Right cardiac atrium (tissue), 5 donors: Measurements from ENCODE around the gene UFD1. TPM values are rescaled to one million over a fixed set of nuclear protein-coding genes. Genes with fewer than 3 reads are reported as not detected.

Experiments used
- ATAC-seq, 2 donors: fragments of 200-7000 bp; cut with Tn5 transposase; one replicate each; pipeline versions ENCODE4 v1.8.0 to v1.9.1; 2020; ENCODE audit warnings: moderate library complexity in 2 of 2, mild to moderate bottlenecking in 1 of 2
- DNase-seq, 3 donors: peaks; one replicate each; pipeline ENCODE4 v3.0.0-alpha.2; 2020
- H3K27ac ChIP-seq: one replicate; pipeline ENCODE4 v1.5.1; 2013; ENCODE audit warnings: mild to moderate bottlenecking, low read length, control low read depth, moderate library complexity
- H3K27me3 ChIP-seq: one replicate; pipeline ENCODE4 v1.6.1; 2013; ENCODE audit not compliant: control insufficient read depth, insufficient read depth
- H3K4me1 ChIP-seq: one replicate; pipeline ENCODE4 v1.6.1; 2013; ENCODE audit warnings: low read length; ENCODE audit not compliant: control insufficient read depth, insufficient read depth
- H3K4me3 ChIP-seq: one replicate; pipeline ENCODE4 v1.5.1; 2013; ENCODE audit warnings: low read length, control low read depth
- H3K9me3 ChIP-seq: one replicate; pipeline ENCODE4 v1.6.1; 2013; ENCODE audit warnings: low read length; ENCODE audit not compliant: control insufficient read depth
- WGBS: extraction: QIAGEN DNeasy Blood & Tissue Kit; methylation state at CpG from one replicate; pipeline ENCODE4 v1.1.7; 2013; 5-methylcytosine and 5-hydroxymethylcytosine counted together
- intact Hi-C, 4 donors: fragments of 100-400 bp; cut with DNase I; formaldehyde crosslinking; loops; one replicate each; pipeline versions ENCODE4 v1.11.0 to v1.14.0; 2022 to 2023
- polyA plus RNA-seq: library from polyadenylated mRNA; stranded (reverse); fragments of 200-250 nt; gene quantifications from one replicate; pipeline ENCODE4 v1.2.3, GENCODE V29; 2013
- total RNA-seq, 4 donors: library from RNA; stranded (reverse); fragmentation: NEBNext Ultra II Directional; extraction: Animal tissue kit (Norgen Biotek cat#: 25700); gene quantifications; one replicate each; pipeline ENCODE4 v1.2.1, GENCODE V29; 2021
- donor health status: healthy with polysubstance abuse.
- donor health status: DM: no; HTN: yes; CAD: no.
- donor health status: DM: no; HTN: no; CAD: no.
- donor health status: DM: no; HTN: yes; CAD: no; lungs with severe emphysema.
- donor health status: DM: yes; HTN: yes; CAD: no.

UFD1 gene
- total and polyA plus RNA-seq, 5 donors = 34.7 to 58.1 (median 44.3) TPM

DNA sequence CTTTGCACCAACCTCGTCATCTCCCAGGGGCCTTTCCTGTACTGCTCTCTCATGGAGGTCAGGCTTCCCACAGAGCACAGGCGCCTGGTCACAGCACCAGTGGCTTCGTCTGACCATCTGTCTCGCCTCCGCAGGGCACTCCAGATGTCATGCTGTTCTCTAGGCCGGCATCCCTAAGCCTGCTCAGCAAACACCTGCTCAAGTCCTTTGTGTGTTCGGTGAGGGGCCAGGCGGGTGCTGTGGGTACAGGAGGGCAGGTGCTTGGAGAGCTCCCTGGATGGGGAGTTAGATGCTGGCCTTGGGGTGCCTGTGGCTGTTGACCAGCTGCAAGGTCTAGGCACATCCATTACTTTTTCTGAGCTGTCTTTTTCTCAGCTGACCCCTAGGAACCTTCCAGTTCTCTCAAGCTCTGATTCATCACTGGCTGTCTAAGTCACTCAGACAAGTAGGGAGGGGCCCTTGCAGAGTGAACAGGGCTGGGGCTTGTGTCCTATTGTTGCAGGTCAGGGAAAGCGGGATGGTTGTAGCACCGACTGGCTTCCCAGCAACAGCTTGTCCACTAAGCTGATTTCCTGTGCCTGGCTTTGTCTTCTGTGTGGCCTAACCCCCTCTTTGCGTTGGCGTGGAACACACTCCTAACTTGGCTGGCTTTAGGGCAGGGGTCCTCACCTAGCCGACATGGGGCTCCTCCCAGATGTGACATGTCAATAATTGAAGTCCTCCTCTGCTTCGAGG, 36.0 kb upstream of the UFD1 start:
- Histone ChIP-seq H3K27me3 (no peaks in the 10 kb centered on the region), H3K4me3 (no peak overlapping the region), H3K4me1 (no peaks in the 10 kb centered on the region), H3K9me3 (no peaks in the 10 kb centered on the region), H3K27ac (no peak overlapping the region)
- ATAC-seq (no peak), DNase-seq (no peak)
- 89% methylated on average over 14 of the region's 14 CpGs for WGBS
- intact Hi-C loops = no loop called here

- no peak for DNase-seq
- no peak for ATAC-seq
- H3K9me3 ChIP-seq = no peaks in the 10 kb centered on the region
- no peaks in the 10 kb centered on the region for H3K4me1 ChIP-seq
- H3K27ac ChIP-seq = no peak overlapping the region
- intact Hi-C loops = no loop called here
- H3K4me3 ChIP-seq = no peak overlapping the region
- 64% methylated on average over 2 of the region's 2 CpGs for WGBS
- H3K27me3 ChIP-seq = no peaks in the 10 kb centered on the region
These were observed 34.8 kb upstream of the UFD1 start for GRCh38 chr22:19513823-19514222.

DNA sequence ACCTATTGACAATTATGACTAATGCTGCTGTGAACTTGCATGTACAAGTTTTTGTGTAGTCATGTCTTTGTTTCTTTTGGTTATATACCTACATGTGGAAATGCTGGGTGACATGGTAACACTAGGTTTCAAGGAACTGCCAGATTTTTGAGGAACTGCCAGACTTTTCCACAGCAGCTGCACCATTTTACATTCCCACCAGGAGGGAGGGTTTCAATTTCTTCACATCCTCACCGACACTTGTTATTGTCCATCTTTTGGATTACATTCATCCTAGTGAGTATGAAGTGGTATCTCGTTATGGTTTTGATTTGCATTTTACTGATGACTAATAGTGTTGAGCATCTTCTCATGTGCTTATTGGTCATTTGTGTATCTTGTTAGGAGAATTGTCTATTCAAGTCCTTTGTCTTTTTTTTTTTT, 31.9 kb upstream of the UFD1 start:
- intact Hi-C loops = no loop called here
- DNase-seq (no peak), ATAC-seq (no peak)
- H3K27ac ChIP-seq = no peak overlapping the region
- H3K27me3 ChIP-seq = no peaks in the 10 kb centered on the region
- no peak overlapping the region for H3K4me3 ChIP-seq
- no peaks in the 10 kb centered on the region for H3K4me1 ChIP-seq
- H3K9me3 ChIP-seq = no peaks in the 10 kb centered on the region
- 94% methylated on average over 2 of the region's 2 CpGs for WGBS

- Histone ChIP-seq H3K4me3 (no peak overlapping the region), H3K4me1 (no peaks in the 10 kb centered on the region), H3K9me3 (no peaks in the 10 kb centered on the region), H3K27ac (no peak overlapping the region), H3K27me3 (no peaks in the 10 kb centered on the region)
- intact Hi-C loops = no loop called here
- no peak for DNase-seq
- 98% methylated on average over 2 of the region's 2 CpGs for WGBS
- no peak for ATAC-seq
These were observed 30.9 kb upstream of the UFD1 start for GRCh38 chr22:19509923-19510322.

- no peak for ATAC-seq
- 70% methylated on average over 3 of the region's 3 CpGs for whole genome bisulfite sequencing
- Histone ChIP-seq H3K4me1 (no peaks in the 10 kb centered on the region), H3K9me3 (no peaks in the 10 kb centered on the region), H3K27ac (no peak overlapping the region), H3K27me3 (no peaks in the 10 kb centered on the region), H3K4me3 (no peak overlapping the region)
- intact Hi-C loops = no loop called here
- no peak for DNase-seq
These were observed 30.2 kb upstream of the UFD1 start for GRCh38 chr22:19509191-19509590.

DNA sequence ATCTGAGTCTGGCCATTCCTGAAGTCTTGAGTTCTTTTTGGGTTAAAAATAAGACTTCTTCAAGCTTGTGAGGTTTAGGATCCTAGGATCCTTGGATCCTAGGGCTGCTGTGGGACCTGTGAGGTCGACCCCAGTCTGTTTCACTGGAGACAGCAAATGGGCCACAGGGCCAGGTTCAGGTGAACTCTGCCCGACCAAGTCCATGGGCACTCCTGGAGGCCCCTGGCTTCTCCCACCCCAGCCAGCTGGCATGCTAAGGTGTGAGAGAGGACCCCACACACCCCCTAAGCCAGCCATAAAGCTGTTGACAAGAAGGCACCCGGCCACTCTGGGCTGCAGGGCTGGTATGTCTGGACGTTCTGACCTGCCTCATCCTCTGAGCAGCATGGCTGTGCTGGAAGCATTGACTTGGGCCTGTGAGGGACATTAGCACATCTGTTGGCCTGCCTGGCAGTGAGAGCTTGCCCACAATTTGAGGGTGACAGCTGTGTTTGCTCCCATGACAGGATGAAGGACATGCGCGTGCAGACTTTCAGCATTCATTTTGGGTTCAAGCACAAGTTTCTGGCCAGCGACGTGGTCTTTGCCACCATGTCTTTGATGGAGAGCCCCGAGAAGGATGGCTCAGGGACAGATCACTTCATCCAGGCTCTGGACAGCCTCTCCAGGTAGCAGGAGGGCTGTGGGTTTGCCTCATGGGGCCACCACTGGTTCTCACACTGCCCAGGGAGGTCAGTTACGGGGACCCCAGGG, 29.2 kb upstream of the UFD1 start:
- no peak overlapping the region for H3K27ac ChIP-seq
- H3K27me3 ChIP-seq = no peaks in the 10 kb centered on the region
- no peak overlapping the region for H3K4me3 ChIP-seq
- ATAC-seq (no peak), DNase-seq (peak in 1 of 3 donors; percentile 0)
- 93% methylated on average over 10 of the region's 10 CpGs for WGBS
- intact Hi-C loops = no loop called here
- no peaks in the 10 kb centered on the region for H3K4me1 ChIP-seq
- H3K9me3 ChIP-seq = no peaks in the 10 kb centered on the region

DNA sequence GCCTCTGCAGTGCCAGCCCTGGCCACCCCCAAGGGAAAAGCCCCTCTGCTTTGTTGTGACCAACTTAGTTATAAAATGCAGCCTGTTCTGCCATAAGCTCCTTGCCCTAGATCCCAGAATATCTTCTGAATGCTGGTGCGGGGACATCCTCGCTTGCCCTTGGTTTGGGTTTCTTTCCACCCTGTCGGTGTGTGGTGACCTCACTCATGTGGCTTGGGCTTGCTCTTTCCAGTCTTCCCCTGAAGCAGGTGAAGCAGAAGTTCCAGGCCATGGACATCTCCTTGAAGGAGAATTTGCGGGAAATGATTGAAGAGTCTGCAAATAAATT, 28.5 kb upstream of the UFD1 start:
- 96% methylated on average over 4 of the region's 4 CpGs for WGBS
- intact Hi-C loops = no loop called here

GRCh38 chr22:19506212-19506611, 27.2 kb upstream of the UFD1 start:
- ATAC-seq = no peak

More for the DNA sequence above, 28.5 kb upstream of the UFD1 start:
- no peaks in the 10 kb centered on the region for H3K27me3 ChIP-seq
- no peaks in the 10 kb centered on the region for H3K9me3 ChIP-seq
- no peaks in the 10 kb centered on the region for H3K4me1 ChIP-seq
- DNase-seq (peak in 1 of 3 donors; percentile 14), ATAC-seq (no peak)
- no peak overlapping the region for H3K27ac ChIP-seq
- H3K4me3 ChIP-seq = no peak overlapping the region

GRCh38 chr22:19505735-19506126, 26.7 kb upstream of the UFD1 start:
- H3K9me3 ChIP-seq = no peaks in the 10 kb centered on the region
- WGBS = 96% methylated on average over 5 of the region's 5 CpGs
- intact Hi-C loops = no loop called here
- no peaks in the 10 kb centered on the region for H3K4me1 ChIP-seq
- ATAC-seq (no peak), DNase-seq (peak in 1 of 3 donors; percentile 2)
- H3K4me3 ChIP-seq = no peak overlapping the region
- no peak overlapping the region for H3K27ac ChIP-seq
- H3K27me3 ChIP-seq = no peaks in the 10 kb centered on the region

More at GRCh38 chr22:19506212-19506611, 27.2 kb upstream of the UFD1 start:
- no peaks in the 10 kb centered on the region for H3K9me3 ChIP-seq
- intact Hi-C loops = no loop called here
- no peaks in the 10 kb centered on the region for H3K27me3 ChIP-seq
- 91% methylated on average over 10 of the region's 10 CpGs for WGBS
- H3K4me3 ChIP-seq = no peak overlapping the region
- peak in 1 of 3 donors; percentile 19 for DNase-seq
- H3K27ac ChIP-seq = no peak overlapping the region
- H3K4me1 ChIP-seq = no peaks in the 10 kb centered on the region

- Histone ChIP-seq H3K27me3 (no peaks in the 10 kb centered on the region), H3K27ac (no peak overlapping the region), H3K4me1 (no peaks in the 10 kb centered on the region), H3K4me3 (no peak overlapping the region), H3K9me3 (no peaks in the 10 kb centered on the region)
- DNase-seq (peak in 1 of 3 donors; percentile 32), ATAC-seq (no peak)
- WGBS = 92% methylated on average over 18 of the region's 18 CpGs
- intact Hi-C loops = no loop called here
These were observed 26.1 kb upstream of the UFD1 start for GRCh38 chr22:19504900-19505734.

DNA sequence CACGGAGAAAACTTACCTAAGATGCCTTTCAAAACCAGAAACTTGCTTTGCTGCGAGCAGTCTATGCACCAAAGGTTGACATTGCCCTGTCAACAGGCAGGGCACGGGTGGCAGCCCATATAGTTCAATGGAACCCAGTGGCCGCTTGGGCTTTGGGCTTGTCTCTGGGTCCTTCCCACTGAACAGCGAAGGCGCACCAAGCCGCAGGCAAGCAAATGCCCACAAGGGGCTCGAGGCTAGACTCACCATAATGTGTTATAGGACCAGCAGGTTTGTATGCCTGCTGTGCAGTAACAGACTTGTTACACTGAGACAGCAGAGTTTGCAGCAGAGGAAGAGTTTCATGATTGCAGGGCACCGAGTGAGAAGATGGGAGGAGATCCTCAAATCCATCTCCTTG, 24.9 kb upstream of the UFD1 start:
- 91% methylated on average over 9 of the region's 9 CpGs for whole genome bisulfite sequencing
- no peak overlapping the region for H3K27ac ChIP-seq

More for the DNA sequence above, 24.9 kb upstream of the UFD1 start:
- intact Hi-C loops = no loop called here
- Histone ChIP-seq H3K4me3 (no peak overlapping the region), H3K4me1 (no peaks in the 10 kb centered on the region), H3K27me3 (no peaks in the 10 kb centered on the region), H3K9me3 (no peaks in the 10 kb centered on the region)
- ATAC-seq (no peak), DNase-seq (peak in 1 of 3 donors; percentile 14)
